Endometrial microvascular endothelial cells (primary cell): ENCODE measurements around the gene SLC13A4. TPM values are rescaled to one million over a fixed set of nuclear protein-coding genes. Genes with fewer than 3 reads are reported as not detected.
"Not testable (repeated sequence)": the region's sequence is repeated elsewhere in the genome, so short reads cannot be mapped to it uniquely, and the experiment has no call there.

Experiments
- in situ Hi-C: cut with HindIII; loops from 2 replicates; pipeline ENCODE4 v1.10.0; 2017; ENCODE audit warnings: low sequenced_read_pairs, low pct_unique_long_range_greater_than_20kb; ENCODE audit errors: inconsistent ontology term
- total RNA-seq: library from RNA; depleted of rRNA; stranded (reverse); fragments of >200 nt; gene quantifications from one replicate; pipeline ENCODE4 v1.2.3, GENCODE V29; 2015; ENCODE audit errors: inconsistent ontology term

Gene SLC13A4
- total RNA-seq, 1 donor from 2014 or later: 0.28 TPM

- in situ Hi-C loops: no loop called here
Observed at GRCh38 chr7:135672560-135673359, 55.2 kb downstream of the SLC13A4 start.

DNA sequence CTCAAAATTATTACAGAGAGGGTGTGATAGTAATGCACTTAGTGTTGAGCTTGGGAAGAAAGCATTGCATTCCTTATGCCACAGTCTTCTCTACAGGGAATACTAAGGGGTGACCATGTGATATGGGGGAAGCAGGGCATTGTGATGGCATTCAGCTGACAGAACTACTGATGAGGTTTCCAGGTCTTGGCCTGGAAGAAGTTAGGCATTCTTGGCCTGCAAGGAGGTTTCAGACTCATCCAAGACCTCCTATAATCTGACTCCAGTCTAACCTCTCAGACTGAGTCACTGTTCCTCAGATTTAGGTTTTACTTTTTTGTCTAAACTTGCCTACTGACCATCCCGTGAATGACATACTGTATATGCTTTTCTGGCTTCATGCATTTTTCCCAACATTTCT lies 57.8 kb downstream of the SLC13A4 start:
- in situ Hi-C loops: no loop called here

GRCh38 chr7:135669774-135670173 lies 58.2 kb downstream of the SLC13A4 start:
- in situ Hi-C loops: no loop called here

DNA sequence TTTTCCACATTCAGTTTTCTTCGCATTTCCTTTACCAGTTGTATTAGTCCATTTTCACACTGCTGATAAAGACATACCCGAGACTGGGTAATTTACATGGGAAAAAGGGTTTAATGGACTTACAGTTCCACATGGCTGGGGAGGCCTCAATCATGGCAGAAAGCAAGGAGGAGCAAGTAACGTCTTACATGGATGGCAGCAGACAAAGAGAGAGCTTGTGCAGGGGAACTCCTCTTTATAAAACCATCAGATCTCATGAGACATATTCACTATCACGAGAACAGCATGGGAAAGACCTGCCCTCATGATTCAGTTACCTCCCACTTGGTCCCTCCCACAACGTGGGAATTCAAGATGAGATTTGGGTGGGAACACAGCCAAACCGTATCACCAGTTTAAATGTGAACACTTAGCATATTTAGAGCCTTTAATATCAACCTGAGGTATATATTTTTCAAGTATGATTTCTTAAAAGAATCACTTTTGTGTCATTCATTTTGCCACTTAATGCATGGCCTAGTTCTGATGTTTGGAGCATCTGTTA lies 59.1 kb downstream of the SLC13A4 start:
- in situ Hi-C loops: not testable (repeated sequence)

GRCh38 chr7:135667626-135668025 lies 60.4 kb downstream of the SLC13A4 start:
- in situ Hi-C loops: not testable (repeated sequence)

GRCh38 chr7:135666846-135667245 lies 61.1 kb downstream of the SLC13A4 start:
- in situ Hi-C loops: no loop called here

DNA sequence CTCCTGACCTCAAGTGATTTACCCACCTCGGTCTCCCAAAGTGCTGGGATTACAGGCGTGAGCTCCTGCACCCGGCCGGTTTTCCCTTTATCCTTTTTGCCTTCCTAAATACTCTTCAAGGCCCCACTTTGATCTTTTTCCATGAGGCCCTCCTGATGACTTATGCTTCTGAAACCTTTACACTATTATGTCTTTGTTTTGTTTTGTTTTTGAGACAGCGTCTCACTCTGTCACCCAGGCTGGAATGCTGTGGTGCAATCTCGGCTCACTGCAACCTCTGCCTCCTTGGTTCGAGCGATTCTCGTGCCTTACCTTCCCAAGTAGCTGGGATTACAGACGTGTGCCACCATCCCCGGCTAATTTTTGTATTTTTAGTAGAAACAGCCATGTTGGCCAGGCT lies 61.8 kb downstream of the SLC13A4 start:
- in situ Hi-C loops: no loop called here

GRCh38 chr7:135665042-135665441 lies 62.9 kb downstream of the SLC13A4 start:
- in situ Hi-C loops: no loop called here

GRCh38 chr7:135664046-135664589 lies 63.9 kb downstream of the SLC13A4 start:
- in situ Hi-C loops: no loop called here

DNA sequence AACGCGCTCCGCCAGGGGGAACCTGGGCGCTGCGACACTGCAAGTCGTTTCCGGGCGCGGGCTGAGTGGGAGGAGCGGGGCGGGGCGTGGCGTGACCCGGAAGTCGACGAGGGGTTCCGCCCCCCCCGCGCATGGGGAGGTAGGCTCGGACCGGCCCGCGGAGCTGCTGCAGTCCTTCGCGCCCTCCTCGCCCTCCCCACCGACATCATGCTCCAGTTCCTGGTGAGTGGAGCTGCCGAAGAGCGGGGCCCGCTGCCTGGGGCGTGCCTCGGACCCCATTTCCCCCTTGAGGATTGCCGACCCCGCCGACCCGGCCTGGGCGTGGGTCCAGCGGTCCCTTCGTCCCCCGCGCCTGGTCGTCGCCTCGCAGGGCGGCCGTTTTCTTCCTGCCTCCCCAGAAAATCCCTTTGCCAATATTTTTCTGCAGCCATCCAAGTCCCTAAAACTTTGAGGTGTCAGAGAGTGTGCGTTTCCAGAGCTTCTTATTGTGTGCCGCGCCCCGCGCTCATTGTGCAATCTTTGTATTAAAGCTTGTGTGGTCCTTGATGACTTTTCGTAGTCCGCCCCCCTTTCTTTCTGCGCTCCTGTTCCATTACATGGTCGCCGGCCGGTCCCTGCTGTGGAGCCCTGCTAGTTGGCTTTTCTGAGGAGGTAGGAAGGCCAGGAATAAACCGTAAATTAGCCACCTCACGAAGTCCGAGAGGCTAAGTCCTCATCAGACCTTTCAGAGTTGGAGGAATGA lies 65.4 kb downstream of the SLC13A4 start, which contains the start of gene STMP1:
TSS of gene STMP1 (plus strand) at position 142 of the 742 bp plus-strand sequence.
- in situ Hi-C loops: no loop called here

- in situ Hi-C loops: no loop called here
Observed at GRCh38 chr7:135662123-135662372, 65.9 kb downstream of the SLC13A4 start.

DNA sequence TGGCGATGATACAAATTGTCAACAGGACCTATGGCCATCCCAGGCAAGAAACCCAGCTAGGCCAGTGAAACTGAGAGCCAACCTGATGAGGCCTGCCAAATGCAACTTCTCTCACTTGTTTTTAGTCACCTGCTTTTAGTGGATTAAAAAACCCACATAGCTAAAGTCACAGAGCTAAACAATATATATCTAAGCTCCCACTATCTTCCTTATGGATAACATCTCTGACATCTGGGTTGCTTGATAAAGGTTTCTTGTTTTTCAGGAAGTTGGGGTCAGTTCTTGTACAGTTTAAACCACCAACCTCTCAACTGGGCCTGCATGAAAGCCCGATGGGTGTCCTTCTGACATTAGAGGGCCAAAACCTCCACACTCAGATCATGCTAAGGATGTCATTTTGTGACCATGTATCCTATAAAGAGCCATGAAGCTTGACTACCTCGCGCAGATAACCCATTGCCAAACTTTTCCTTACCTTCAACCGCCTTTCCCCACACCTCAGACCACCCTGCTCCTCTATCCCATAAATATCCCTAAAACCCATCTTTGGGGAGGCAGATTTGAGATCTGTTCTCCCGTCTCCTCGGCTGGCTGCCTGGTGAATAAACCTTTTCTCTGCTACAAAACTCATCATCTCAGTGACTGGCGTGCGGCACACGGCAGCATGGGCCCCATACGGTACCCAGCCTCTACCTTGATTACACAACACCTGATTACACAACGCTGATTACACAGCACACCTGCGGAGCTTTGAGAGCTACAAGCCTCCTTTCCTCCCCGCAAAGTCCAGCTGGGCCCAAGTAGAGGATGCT lies 66.5 kb downstream of the SLC13A4 start:
- in situ Hi-C loops: no loop called here

GRCh38 chr7:135659159-135659846 lies 68.7 kb downstream of the SLC13A4 start:
- in situ Hi-C loops: no loop called here

DNA sequence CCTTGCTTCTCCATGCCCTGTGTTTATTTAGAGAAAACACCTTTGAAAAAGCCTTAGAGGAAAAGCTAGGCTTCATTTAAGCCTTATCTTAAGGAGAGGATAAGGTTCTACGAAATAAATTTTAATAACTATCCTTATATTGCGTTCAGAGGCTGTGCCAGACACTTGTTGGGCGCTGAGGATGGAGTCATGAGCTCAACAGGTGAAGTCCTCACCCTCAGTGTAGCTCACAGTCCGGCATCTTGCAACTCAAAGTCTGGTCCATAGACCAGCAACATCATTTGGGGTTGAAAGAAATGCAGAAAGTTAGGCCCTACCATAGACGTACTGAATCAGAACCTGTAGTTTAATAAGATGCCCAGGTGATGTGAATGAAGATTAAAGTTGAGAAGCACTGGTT lies 69.4 kb downstream of the SLC13A4 start:
- in situ Hi-C loops: no loop called here

GRCh38 chr7:135653340-135654080 lies 74.5 kb downstream of the SLC13A4 start:
- in situ Hi-C loops: no loop called here

GRCh38 chr7:135650831-135651573 lies 77.0 kb downstream of the SLC13A4 start:
- in situ Hi-C loops: no loop called here

DNA sequence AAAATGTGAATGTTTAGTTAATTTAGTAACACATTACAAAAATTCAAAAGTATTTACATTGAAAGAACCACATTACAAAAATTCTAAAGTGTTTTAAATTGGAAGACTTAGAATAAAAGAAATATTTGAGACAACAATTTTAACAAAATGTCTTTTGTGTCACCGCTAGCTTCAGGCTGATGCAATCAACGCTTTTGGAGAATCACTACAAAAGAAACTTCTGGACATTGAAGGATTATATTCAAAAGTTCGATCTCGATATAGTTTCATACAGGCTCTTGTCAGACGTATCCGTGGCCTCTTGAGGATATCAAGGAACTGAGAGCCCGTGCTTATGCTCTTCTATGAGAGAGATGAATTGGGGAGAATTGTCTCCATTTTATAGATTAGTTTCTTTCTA lies 79.8 kb downstream of the SLC13A4 start:
- in situ Hi-C loops: no loop called here
